ENCODE results near the gene RANBP10. TPM values are rescaled to one million over a fixed set of nuclear protein-coding genes. Genes with fewer than 3 reads are reported as not detected.
A peak's percentile ranks its signal among the peaks of the same experiment; 100 is the strongest.

Gene RANBP10
- total and polyA plus RNA-seq, 2 of the 13 experiments (the other 11 are each of a cell fraction or from before 2014, with no cell fraction given): 9.2 to 22.7 TPM

- TF ChIP-seq CTCF (CRISPR knock-in tag; IDR thresholded peaks at IDR 0.05): no peak
- no peak for TF ChIP-seq PBX3 (CRISPR knock-in tag; IDR thresholded peaks at IDR 0.05; ENCODE audit: borderline replicate concordance)
- TF ChIP-seq ZMYM3 (CRISPR knock-in tag; IDR thresholded peaks at IDR 0.05): no peak
- TF ChIP-seq PLSCR1 (CRISPR knock-in tag; IDR thresholded peaks at IDR 0.05; ENCODE audit: borderline replicate concordance): no peak
- no peak for TF ChIP-seq ZNF570 (CRISPR knock-in tag; IDR thresholded peaks at IDR 0.05; ENCODE audit: borderline replicate concordance)
- TF ChIP-seq ZFX (CRISPR knock-in tag; IDR thresholded peaks at IDR 0.05; ENCODE audit: low read depth): peak; percentile 28; the same call in 1 of the 2 replicates
- TF ChIP-seq HMG20B (CRISPR knock-in tag; conservative IDR thresholded peaks at IDR 0.05): no peak
- no peak for TF ChIP-seq CENPBD1 (CRISPR knock-in tag; IDR thresholded peaks at IDR 0.05; ENCODE audit: borderline replicate concordance, low read depth)
These were observed 1.4 kb downstream of the RANBP10 start (continued) for GRCh38 chr16:67804853-67805542.

Measured in HepG2 (cell line).